ENCODE data around the gene CABLES1. TPM values are rescaled to one million over a fixed set of nuclear protein-coding genes. Genes with fewer than 3 reads are reported as not detected.

CABLES1 gene
- total RNA-seq, 1 donor from 2014 or later = 2.3 TPM

GRCh38 chr18:23102493-23103261 lies 32.6 kb upstream of the CABLES1 start:
- DNase-seq (ENCODE audit: low read depth, low spot score) = no peak
- Mint-ChIP-seq H3K4me1 (peaks cover 16% of the 10 kb centered on the region), H3K4me3 (no peak overlapping the region), H3K9me3 (no peaks in the 10 kb centered on the region), H3K27ac (ENCODE audit: unreplicated experiment) (no peak overlapping the region), H3K36me3 (ENCODE audit: low read depth) (no peaks in the 10 kb centered on the region), H3K27me3 (ENCODE audit: low read depth) (peaks cover 10% of the 10 kb centered on the region)
- TF ChIP-seq CTCF (conservative IDR thresholded peaks at IDR 0.05) = no peak

- Mint-ChIP-seq H3K27ac (ENCODE audit: unreplicated experiment) (no peak overlapping the region), H3K36me3 (ENCODE audit: low read depth) (no peaks in the 10 kb centered on the region), H3K9me3 (no peaks in the 10 kb centered on the region), H3K4me3 (no peak overlapping the region), H3K4me1 (peaks cover 19% of the 10 kb centered on the region), H3K27me3 (ENCODE audit: low read depth) (peaks cover 10% of the 10 kb centered on the region)
- DNase-seq (ENCODE audit: low read depth, low spot score) = no peak
- TF ChIP-seq CTCF (conservative IDR thresholded peaks at IDR 0.05) = no peak
Measured at GRCh38 chr18:23103449-23103848, 31.8 kb upstream of the CABLES1 start.

- Mint-ChIP-seq H3K27ac (ENCODE audit: unreplicated experiment) (no peak overlapping the region), H3K36me3 (ENCODE audit: low read depth) (no peaks in the 10 kb centered on the region), H3K4me1 (peaks cover 19% of the 10 kb centered on the region), H3K9me3 (no peaks in the 10 kb centered on the region), H3K27me3 (ENCODE audit: low read depth) (peaks cover 4% of the 10 kb centered on the region), H3K4me3 (no peak overlapping the region)
- TF ChIP-seq CTCF (conservative IDR thresholded peaks at IDR 0.05) = no peak
- no peak for DNase-seq (ENCODE audit: low read depth, low spot score)
Measured at GRCh38 chr18:23105030-23105429, 30.3 kb upstream of the CABLES1 start.

GRCh38 chr18:23105581-23106219 lies 29.6 kb upstream of the CABLES1 start:
- no peak overlapping the region for H3K27ac Mint-ChIP-seq (ENCODE audit: unreplicated experiment)
- DNase-seq (ENCODE audit: low read depth, low spot score) = no peak
- no peaks in the 10 kb centered on the region for H3K36me3 Mint-ChIP-seq (ENCODE audit: low read depth)
- H3K4me1 Mint-ChIP-seq = peaks cover 19% of the 10 kb centered on the region
- H3K4me3 Mint-ChIP-seq = no peak overlapping the region
- TF ChIP-seq CTCF (conservative IDR thresholded peaks at IDR 0.05) = no peak
- no peaks in the 10 kb centered on the region for H3K9me3 Mint-ChIP-seq
- H3K27me3 Mint-ChIP-seq (ENCODE audit: low read depth) = peaks cover 4% of the 10 kb centered on the region

- peaks cover 5% of the 10 kb centered on the region for H3K9me3 Mint-ChIP-seq
- H3K4me1 Mint-ChIP-seq = peaks cover 19% of the 10 kb centered on the region
- peak overlapping the region; percentile 37 for H3K27ac Mint-ChIP-seq (ENCODE audit: unreplicated experiment)
- peaks cover 6% of the 10 kb centered on the region for H3K27me3 Mint-ChIP-seq (ENCODE audit: low read depth)
- no peak overlapping the region for H3K4me3 Mint-ChIP-seq
- H3K36me3 Mint-ChIP-seq (ENCODE audit: low read depth) = no peaks in the 10 kb centered on the region
- no peak for DNase-seq (ENCODE audit: low read depth, low spot score)
- no peak for TF ChIP-seq CTCF (conservative IDR thresholded peaks at IDR 0.05)
Measured at GRCh38 chr18:23106575-23106974, 28.7 kb upstream of the CABLES1 start.

Measured in neural crest cell (in vitro differentiated cells).